SU-DHL-6 (cell line): ENCODE data around the gene PLEKHO1.

Experiments
- H2AFZ ChIP-seq: fragments of 200-600 bp; sonication (generic); 2 replicates; pipeline ENCODE4 v1.6.1; 2014; ENCODE audit warnings: low read depth, mild to moderate bottlenecking, moderate library complexity, mixed read lengths, antibody characterized with exemption, low read length; ENCODE audit not compliant: severe bottlenecking
- H3F3A ChIP-seq: fragments of 200-600 bp; shearing (Covaris generic); 2 replicates; pipeline ENCODE4 v1.6.0; 2016; ENCODE audit warnings: antibody characterized with exemption, mild to moderate bottlenecking; ENCODE audit not compliant: insufficient read depth
- H3K27ac ChIP-seq: fragments of 200-600 bp; sonication (generic); 2 replicates; pipeline ENCODE4 v1.5.1; 2016; ENCODE audit warnings: low read depth, mild to moderate bottlenecking, low read length, moderate library complexity, mixed read lengths
- H3K27me3 ChIP-seq: fragments of 200-600 bp; sonication (generic), shearing (Covaris generic); 2 replicates; pipeline ENCODE4 v1.6.0; 2014; ENCODE audit warnings: mild to moderate bottlenecking, low read length
- H3K36me3 ChIP-seq: fragments of 200-600 bp; sonication (generic); 2 replicates; pipeline ENCODE4 v1.6.1; 2014; ENCODE audit warnings: mild to moderate bottlenecking, low read length, mixed read lengths
- H3K4me2 ChIP-seq: fragments of 300-600, 200-600 bp; shearing (Covaris generic), sonication (generic); 2 replicates; pipeline ENCODE4 v1.6.0; 2014; ENCODE audit warnings: low read length, low read depth, mild to moderate bottlenecking; ENCODE audit not compliant: poor library complexity, severe bottlenecking
- H3K4me3 ChIP-seq: fragments of 200-600 bp; sonication (generic); 2 replicates; pipeline ENCODE4 v1.5.1; 2014; ENCODE audit warnings: antibody characterized with exemption, low read length, mild to moderate bottlenecking, mixed read lengths; ENCODE audit not compliant: insufficient read depth, poor library complexity, severe bottlenecking
- H3K79me2 ChIP-seq: fragments of 200-600 bp; sonication (generic); 2 replicates; pipeline ENCODE4 v1.6.1; 2014; ENCODE audit warnings: mild to moderate bottlenecking, low read length, moderate library complexity; ENCODE audit not compliant: insufficient read depth
- H3K9ac ChIP-seq: fragments of 200-600 bp; sonication (generic); 2 replicates; pipeline ENCODE4 v1.7.0; 2014; ENCODE audit warnings: mild to moderate bottlenecking, low read length
- H3K9me2 ChIP-seq: fragments of 200-600 bp; sonication (generic); replicated peaks from 2 replicates; pipeline ENCODE4 v1.6.1; 2014; ENCODE audit warnings: low read length; ENCODE audit not compliant: insufficient read depth
- H3K9me3 ChIP-seq: fragments of 200-600 bp; sonication (generic); 2 replicates; pipeline ENCODE4 v1.6.1; 2014; ENCODE audit warnings: low read length, mixed read lengths; ENCODE audit not compliant: insufficient read depth
- H4K20me1 ChIP-seq: fragments of 200-600 bp; sonication (generic); 2 replicates; pipeline ENCODE4 v1.6.1; 2014; ENCODE audit warnings: low read depth, mild to moderate bottlenecking, antibody characterized with exemption, low read length, moderate library complexity, mixed read lengths
- CTCF ChIP-seq: fragments of 200-600 bp; sonication (generic); IDR thresholded peaks from one replicate; pipeline ENCODE4 v1.5.1; 2017; ENCODE audit warnings: antibody characterized with exemption, mild to moderate bottlenecking, low read length, moderate library complexity; ENCODE audit not compliant: insufficient read depth, poor library complexity, severe bottlenecking
- EZH2phosphoT487 ChIP-seq: fragments of 200-600 bp; sonication (generic), shearing (Covaris generic); conservative IDR thresholded peaks from 2 replicates; pipeline ENCODE4 v1.6.1; 2018; ENCODE audit warnings: mild to moderate bottlenecking, antibody characterized with exemption, low read length, moderate library complexity, mixed read lengths

The PLEKHO1 gene

GRCh38 chr1:150126811-150127210, 22.9 kb upstream of the PLEKHO1 start:
- no peak overlapping the region for H3K27ac ChIP-seq
- no peak overlapping the region for H2AFZ ChIP-seq
- H3K27me3 ChIP-seq: no peaks in the 10 kb centered on the region
- no peaks in the 10 kb centered on the region for H3K9me3 ChIP-seq
- no peaks in the 10 kb centered on the region for H3K9me2 ChIP-seq
- no peak overlapping the region for H3K4me2 ChIP-seq
- 0 out of 2 replicates have a peak, but pooled peaks cover 2% of the 10 kb centered on the region for H3K36me3 ChIP-seq
- no peak overlapping the region for H3K9ac ChIP-seq
- H4K20me1 ChIP-seq: no peaks in the 10 kb centered on the region
- no peaks in the 10 kb centered on the region for H3K79me2 ChIP-seq
- TF ChIP-seq EZH2phosphoT487 (no peak), CTCF (no peak)
- no peak overlapping the region for H3K4me3 ChIP-seq
- no peaks in the 10 kb centered on the region for H3F3A ChIP-seq

- Histone ChIP-seq H3K9me2 (no peaks in the 10 kb centered on the region), H4K20me1 (no peaks in the 10 kb centered on the region), H3F3A (no peaks in the 10 kb centered on the region), H3K4me2 (no peak overlapping the region), H3K27ac (no peak overlapping the region), H3K79me2 (no peaks in the 10 kb centered on the region), H3K4me3 (no peak overlapping the region), H3K9ac (no peak overlapping the region), H3K36me3 (0 out of 2 replicates have a peak, but pooled peaks cover 2% of the 10 kb centered on the region), H2AFZ (no peak overlapping the region), H3K27me3 (no peaks in the 10 kb centered on the region), H3K9me3 (no peaks in the 10 kb centered on the region)
- TF ChIP-seq CTCF: no peak
- no peak for TF ChIP-seq EZH2phosphoT487
Measured at GRCh38 chr1:150127464-150127863, 22.3 kb upstream of the PLEKHO1 start.

- no peak overlapping the region for H3K9ac ChIP-seq
- no peak overlapping the region for H3K4me2 ChIP-seq
- no peaks in the 10 kb centered on the region for H3F3A ChIP-seq
- H3K27ac ChIP-seq: no peak overlapping the region
- no peaks in the 10 kb centered on the region for H3K27me3 ChIP-seq
- no peaks in the 10 kb centered on the region for H3K9me2 ChIP-seq
- H3K4me3 ChIP-seq: no peak overlapping the region
- H4K20me1 ChIP-seq: no peaks in the 10 kb centered on the region
- no peaks in the 10 kb centered on the region for H3K79me2 ChIP-seq
- H3K36me3 ChIP-seq: 0 out of 2 replicates have a peak, but pooled peaks cover 2% of the 10 kb centered on the region
- no peak overlapping the region for H2AFZ ChIP-seq
- no peaks in the 10 kb centered on the region for H3K9me3 ChIP-seq
- TF ChIP-seq EZH2phosphoT487: no peak
- TF ChIP-seq CTCF: no peak
Measured at GRCh38 chr1:150127868-150128267, 21.8 kb upstream of the PLEKHO1 start.
